ENCODE data around the gene PHYHD1.

PHYHD1 gene

GRCh38 chr9:128920381-128921058 lies at the start of gene PHYHD1:
TSS of gene PHYHD1 (plus strand) at chr9:128920982. CDS start at chr9:128922324, 1,342 bp downstream.
- peak; percentile 92 for DNase-seq (ENCODE audit: low read depth)
- no peak for TF ChIP-seq CTCF (conservative IDR thresholded peaks at IDR 0.05; ENCODE audit: control insufficient read depth, insufficient read depth, low read depth, low read length)
- no peak within 1 kb of the TSS for H3K4me3 ChIP-seq (ENCODE audit: control insufficient read depth, low read depth, low read length)

- no peak overlapping the region for H3K4me3 ChIP-seq (ENCODE audit: control insufficient read depth, low read depth, low read length)
- no peak for TF ChIP-seq CTCF (conservative IDR thresholded peaks at IDR 0.05; ENCODE audit: control insufficient read depth, insufficient read depth, low read depth, low read length)
- DNase-seq (ENCODE audit: low read depth): no peak
Observed at GRCh38 chr9:128877852-128878251, 42.9 kb upstream of the PHYHD1 start.

GRCh38 chr9:128881884-128882676 lies 38.7 kb upstream of the PHYHD1 start, which contains the start of the genes KYAT1 and LRRC8A:
TSS of gene KYAT1 (minus strand) at chr9:128881950. CDS start at chr9:128845405, 36,545 bp downstream.
TSS of gene LRRC8A (plus strand) at chr9:128882133. CDS start at chr9:128907165, 25,032 bp downstream.
- no peak for TF ChIP-seq CTCF (conservative IDR thresholded peaks at IDR 0.05; ENCODE audit: control insufficient read depth, insufficient read depth, low read depth, low read length)
- H3K4me3 ChIP-seq (ENCODE audit: control insufficient read depth, low read depth, low read length): peak within 1 kb of the TSS; percentile 91
- peak; percentile 92 for DNase-seq (ENCODE audit: low read depth)

- DNase-seq (ENCODE audit: low read depth): peak; percentile 25
- H3K4me3 ChIP-seq (ENCODE audit: control insufficient read depth, low read depth, low read length): peak overlapping the region; percentile 91
- TF ChIP-seq CTCF (conservative IDR thresholded peaks at IDR 0.05; ENCODE audit: control insufficient read depth, insufficient read depth, low read depth, low read length): no peak
Observed at GRCh38 chr9:128882677-128883603, 37.8 kb upstream of the PHYHD1 start.

- H3K4me3 ChIP-seq (ENCODE audit: control insufficient read depth, low read depth, low read length): no peak overlapping the region
- TF ChIP-seq CTCF (conservative IDR thresholded peaks at IDR 0.05; ENCODE audit: control insufficient read depth, insufficient read depth, low read depth, low read length): no peak
- no peak for DNase-seq (ENCODE audit: low read depth)
Observed at GRCh38 chr9:128884164-128884563, 36.6 kb upstream of the PHYHD1 start.

- no peak for TF ChIP-seq CTCF (conservative IDR thresholded peaks at IDR 0.05; ENCODE audit: control insufficient read depth, insufficient read depth, low read depth, low read length)
- no peak for DNase-seq (ENCODE audit: low read depth)
- no peak overlapping the region for H3K4me3 ChIP-seq (ENCODE audit: control insufficient read depth, low read depth, low read length)
Observed at GRCh38 chr9:128885376-128885775, 35.4 kb upstream of the PHYHD1 start.

Data from fibroblast of mammary gland (primary cell).